Loucy (cell line): ENCODE data around the gene HOXA5.

ENCODE experiments used
- H2AFZ ChIP-seq: fragments of 200-600 bp; sonication (generic); 2 replicates; pipeline ENCODE4 v1.6.0; 2016; ENCODE audit warnings: antibody characterized with exemption, mild to moderate bottlenecking, low read length, moderate library complexity
- H3F3A ChIP-seq: fragments of 200-600 bp; 2 replicates; pipeline ENCODE4 v1.6.0; 2016; ENCODE audit warnings: antibody characterized with exemption, low read depth, mild to moderate bottlenecking
- H3K27me3 ChIP-seq: fragments of 200-600 bp; sonication (generic); 2 replicates; pipeline ENCODE4 v1.6.1; 2014; ENCODE audit warnings: low read length, mild to moderate bottlenecking; ENCODE audit not compliant: insufficient read depth, poor library complexity, severe bottlenecking
- H3K36me3 ChIP-seq: fragments of 200-600 bp; sonication (generic); 2 replicates; pipeline ENCODE4 v1.6.1; 2016; ENCODE audit warnings: low read length; ENCODE audit not compliant: insufficient read depth
- H3K4me1 ChIP-seq: fragments of 200-600 bp; sonication (generic); 2 replicates; pipeline ENCODE4 v1.5.1; 2014; ENCODE audit warnings: low read length, mild to moderate bottlenecking; ENCODE audit not compliant: insufficient read depth, poor library complexity, severe bottlenecking
- H3K4me2 ChIP-seq: fragments of 200-600 bp; sonication (generic); 2 replicates; pipeline ENCODE4 v1.6.0; 2014; ENCODE audit warnings: antibody characterized with exemption, low read length, low read depth, mild to moderate bottlenecking; ENCODE audit not compliant: poor library complexity, severe bottlenecking
- H3K4me3 ChIP-seq: fragments of 200-600 bp; sonication (generic); 2 replicates; pipeline ENCODE4 v1.5.1; 2014; ENCODE audit warnings: low read length, mild to moderate bottlenecking, mixed read lengths; ENCODE audit not compliant: poor library complexity, severe bottlenecking
- H3K79me2 ChIP-seq: fragments of 200-600 bp; sonication (generic); 2 replicates; pipeline ENCODE4 v1.6.1; 2014; ENCODE audit warnings: low read length; ENCODE audit not compliant: insufficient read depth
- H3K9ac ChIP-seq: fragments of 200-600 bp; sonication (generic); 2 replicates; pipeline ENCODE4 v1.6.0; 2014; ENCODE audit warnings: mild to moderate bottlenecking, low read depth, low read length, moderate library complexity; ENCODE audit not compliant: poor library complexity, severe bottlenecking
- H3K9me2 ChIP-seq: fragments of 200-600 bp; sonication (generic); replicated peaks from 2 replicates; pipeline ENCODE4 v1.6.1; 2016; ENCODE audit warnings: low read depth, low read length, mixed read lengths
- H3K9me3 ChIP-seq: fragments of 200-600 bp; sonication (generic); 2 replicates; pipeline ENCODE4 v1.6.1; 2014; ENCODE audit warnings: mild to moderate bottlenecking, antibody characterized with exemption, low read length, low read depth; ENCODE audit not compliant: insufficient read depth
- H4K20me1 ChIP-seq: fragments of 200-600 bp; sonication (generic); 2 replicates; pipeline ENCODE4 v1.6.0; 2014; ENCODE audit warnings: antibody characterized with exemption, low read length, mild to moderate bottlenecking; ENCODE audit not compliant: insufficient read depth, poor library complexity, severe bottlenecking
- EZH2phosphoT487 ChIP-seq: fragments of 200-600 bp; IDR thresholded peaks from 2 replicates; pipeline ENCODE4 v1.6.1; 2018; ENCODE audit warnings: antibody characterized with exemption, mild to moderate bottlenecking, moderate library complexity, borderline replicate concordance
- TF ChIP-seq, protein P1 (sequence below): fragments of 200-600 bp; sonication (generic); conservative IDR thresholded peaks from 2 replicates; pipeline ENCODE4 v1.5.1; 2014; ENCODE audit warnings: mild to moderate bottlenecking, antibody characterized with exemption, low read length

HOXA5 gene

DNA sequence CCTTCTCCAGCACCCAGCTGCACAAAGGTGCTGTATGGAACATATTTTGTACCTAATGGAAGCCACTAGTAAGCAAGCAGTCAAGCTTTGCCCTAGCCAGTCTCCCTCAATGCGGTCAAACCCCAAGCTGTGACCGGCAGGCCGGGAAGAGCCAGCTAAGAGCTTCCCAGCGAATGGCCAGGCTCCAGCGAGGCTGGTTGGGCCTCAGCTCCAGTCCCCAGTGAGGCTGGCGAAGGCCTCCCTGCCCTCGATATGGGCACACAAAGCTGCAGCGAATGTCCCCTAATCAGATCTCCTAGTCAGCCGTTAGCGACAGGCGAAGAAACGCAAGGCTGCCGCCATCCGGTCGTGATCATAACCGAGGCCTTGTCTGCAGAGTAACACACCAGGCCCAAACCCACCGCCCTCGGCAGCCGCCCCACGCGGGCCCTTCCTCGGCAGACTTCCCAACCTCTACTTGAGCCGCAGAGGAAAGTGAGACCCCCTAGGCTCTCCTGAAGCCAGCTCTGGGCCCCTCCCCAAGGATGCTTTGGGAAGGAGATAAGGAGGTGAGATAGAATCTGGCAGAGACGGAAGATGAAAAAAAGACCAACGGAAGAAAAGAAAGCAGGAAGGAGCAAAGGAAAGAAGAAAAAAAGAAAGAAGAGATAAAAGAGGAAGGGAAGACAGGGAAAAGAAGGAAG is 24.9 kb upstream of the HOXA5 start:
- H3K79me2 ChIP-seq: peaks cover 96% of the 10 kb centered on the region
- peak overlapping the region; percentile 94 for H3K4me3 ChIP-seq

DNA sequence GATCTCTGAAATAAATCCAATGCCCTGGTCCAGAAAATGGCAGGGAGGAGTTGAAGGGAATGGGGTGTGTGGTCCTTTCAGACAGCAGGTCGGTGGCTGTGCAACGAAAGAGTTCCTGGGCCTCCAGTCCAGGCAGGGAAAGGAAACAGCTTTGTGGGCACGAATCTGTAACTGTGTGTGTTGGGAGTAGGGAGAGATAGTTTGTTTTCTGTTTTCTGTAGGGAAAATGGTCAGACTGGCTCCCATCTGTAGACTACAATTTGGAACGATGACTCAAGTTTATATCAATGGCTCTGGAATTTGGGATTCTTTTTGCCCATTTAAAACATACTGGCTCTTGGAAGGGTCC is 24.4 kb upstream of the HOXA5 start:
- H3K9me3 ChIP-seq: no peaks in the 10 kb centered on the region
- peak overlapping the region; percentile 98 for H3K4me2 ChIP-seq
- peaks cover 64% of the 10 kb centered on the region for H3K36me3 ChIP-seq
- H3K9ac ChIP-seq: peak overlapping the region; percentile 99
- no peak overlapping the region for H2AFZ ChIP-seq
- H3K4me1 ChIP-seq: peaks cover 10% of the 10 kb centered on the region
- no peaks in the 10 kb centered on the region for H3K9me2 ChIP-seq
- H3K79me2 ChIP-seq: peaks cover 96% of the 10 kb centered on the region
- peaks cover 72% of the 10 kb centered on the region for H3K27me3 ChIP-seq
- TF ChIP-seq, protein P1, sequence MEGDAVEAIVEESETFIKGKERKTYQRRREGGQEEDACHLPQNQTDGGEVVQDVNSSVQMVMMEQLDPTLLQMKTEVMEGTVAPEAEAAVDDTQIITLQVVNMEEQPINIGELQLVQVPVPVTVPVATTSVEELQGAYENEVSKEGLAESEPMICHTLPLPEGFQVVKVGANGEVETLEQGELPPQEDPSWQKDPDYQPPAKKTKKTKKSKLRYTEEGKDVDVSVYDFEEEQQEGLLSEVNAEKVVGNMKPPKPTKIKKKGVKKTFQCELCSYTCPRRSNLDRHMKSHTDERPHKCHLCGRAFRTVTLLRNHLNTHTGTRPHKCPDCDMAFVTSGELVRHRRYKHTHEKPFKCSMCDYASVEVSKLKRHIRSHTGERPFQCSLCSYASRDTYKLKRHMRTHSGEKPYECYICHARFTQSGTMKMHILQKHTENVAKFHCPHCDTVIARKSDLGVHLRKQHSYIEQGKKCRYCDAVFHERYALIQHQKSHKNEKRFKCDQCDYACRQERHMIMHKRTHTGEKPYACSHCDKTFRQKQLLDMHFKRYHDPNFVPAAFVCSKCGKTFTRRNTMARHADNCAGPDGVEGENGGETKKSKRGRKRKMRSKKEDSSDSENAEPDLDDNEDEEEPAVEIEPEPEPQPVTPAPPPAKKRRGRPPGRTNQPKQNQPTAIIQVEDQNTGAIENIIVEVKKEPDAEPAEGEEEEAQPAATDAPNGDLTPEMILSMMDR: no peak
- TF ChIP-seq EZH2phosphoT487: no peak
- peaks cover 71% of the 10 kb centered on the region for H4K20me1 ChIP-seq
- peak overlapping the region; percentile 94 for H3K4me3 ChIP-seq
- H3F3A ChIP-seq: peaks cover 7% of the 10 kb centered on the region; the same call in 1 of the 2 replicates

More for the DNA sequence above, 24.9 kb upstream of the HOXA5 start:
- H2AFZ ChIP-seq: no peak overlapping the region
- no peaks in the 10 kb centered on the region for H3K9me2 ChIP-seq
- no peak for TF ChIP-seq EZH2phosphoT487
- TF ChIP-seq, protein P1: peak; percentile 39; the same call in 1 of the 2 replicates
- H3K4me1 ChIP-seq: peaks cover 10% of the 10 kb centered on the region
- peaks cover 72% of the 10 kb centered on the region for H3K27me3 ChIP-seq
- peaks cover 6% of the 10 kb centered on the region; the same call in 1 of the 2 replicates for H3F3A ChIP-seq
- peaks cover 68% of the 10 kb centered on the region for H4K20me1 ChIP-seq
- H3K4me2 ChIP-seq: peak overlapping the region; percentile 98
- H3K9me3 ChIP-seq: no peaks in the 10 kb centered on the region
- H3K36me3 ChIP-seq: peaks cover 59% of the 10 kb centered on the region
- peak overlapping the region; percentile 99 for H3K9ac ChIP-seq

DNA sequence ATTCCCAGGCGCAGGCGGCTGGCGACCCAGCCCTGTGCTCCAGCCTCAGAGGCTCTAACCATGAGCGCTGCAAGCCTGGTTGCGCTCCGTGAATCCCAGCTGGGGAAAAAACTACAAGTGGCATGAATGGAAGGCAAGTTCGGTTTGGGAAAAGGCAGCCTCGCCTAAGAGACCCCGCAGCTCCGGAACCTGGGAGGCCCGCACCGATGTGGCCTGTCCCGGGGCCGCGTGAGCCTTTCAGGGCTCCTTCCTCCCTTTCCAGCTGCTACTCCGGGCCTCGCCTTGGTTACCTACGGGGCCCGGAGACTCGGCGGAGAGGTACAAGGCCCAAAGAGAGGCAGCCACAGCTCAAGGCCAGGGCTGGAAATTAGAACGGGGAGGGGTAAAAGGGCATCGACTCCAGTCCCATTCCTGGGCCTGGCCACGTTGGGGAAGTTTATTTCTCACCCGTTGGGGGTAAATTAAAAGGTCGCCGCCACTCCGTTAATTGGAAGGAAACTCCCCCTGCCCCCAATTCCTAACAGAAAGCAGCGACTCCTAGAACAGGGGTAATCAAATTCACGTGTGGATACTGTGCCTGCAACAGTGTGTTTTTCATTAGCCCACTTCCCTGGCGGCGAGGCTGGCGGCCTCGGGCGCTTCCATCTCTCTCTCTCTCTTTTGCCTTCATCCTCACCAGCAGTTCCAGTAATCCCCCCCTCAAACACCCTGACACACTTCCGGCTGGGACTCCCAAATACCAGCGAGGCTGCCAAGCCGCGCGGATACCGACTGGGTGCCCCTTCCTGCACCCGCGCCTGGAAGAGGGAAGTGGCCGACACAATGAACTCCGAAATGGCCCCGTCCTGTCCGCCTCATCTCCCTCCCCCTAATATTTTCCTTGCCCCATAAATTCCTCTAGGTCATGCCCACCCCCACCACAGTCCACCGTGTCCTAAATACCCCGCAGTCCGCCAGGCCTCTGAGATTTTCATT is 23.3 kb upstream of the HOXA5 start:
- Histone ChIP-seq H3K9me3 (no peaks in the 10 kb centered on the region), H3K4me1 (peaks cover 10% of the 10 kb centered on the region), H3K36me3 (peaks cover 62% of the 10 kb centered on the region), H3F3A (peaks cover 16% of the 10 kb centered on the region; the same call in 1 of the 2 replicates), H3K4me2 (peak overlapping the region; percentile 98), H3K79me2 (peaks cover 96% of the 10 kb centered on the region), H3K9me2 (no peaks in the 10 kb centered on the region), H3K9ac (peak overlapping the region; percentile 99), H3K4me3 (peak overlapping the region; percentile 94), H3K27me3 (peaks cover 80% of the 10 kb centered on the region), H4K20me1 (peaks cover 72% of the 10 kb centered on the region), H2AFZ (no peak overlapping the region)
- TF ChIP-seq, protein P1: no peak
- TF ChIP-seq EZH2phosphoT487: no peak
